AG09319 (cell line): ENCODE measurements around the gene CERS6.

Source experiments
- DNase-seq: peaks from one replicate; pipeline ENCODE4 v3.0.0-alpha.2; 2010; ENCODE audit warnings: low read depth; ENCODE audit errors: extremely low read depth
- CTCF ChIP-seq: IDR thresholded peaks from 2 replicates; pipeline ENCODE4 v1.5.1; 2011; ENCODE audit warnings: low read depth, mild to moderate bottlenecking, inconsistent platforms, low read length, moderate library complexity

CERS6 gene

GRCh38 chr2:168454737-168455644 lies 1.1 kb upstream of the CERS6 start:
- TF ChIP-seq CTCF, result no peak
- no peak for DNase-seq

GRCh38 chr2:168456521-168457189 lies 583 bp downstream of the CERS6 start:
- no peak for DNase-seq

GRCh38 chr2:168457190-168457895 lies 1.3 kb downstream of the CERS6 start:
- TF ChIP-seq CTCF, result no peak
- no peak for DNase-seq

More at GRCh38 chr2:168456521-168457189, 583 bp downstream of the CERS6 start:
- no peak for TF ChIP-seq CTCF

GRCh38 chr2:168458139-168458538 lies 2.1 kb downstream of the CERS6 start:
- no peak for TF ChIP-seq CTCF
- DNase-seq, result no peak

GRCh38 chr2:168459256-168459655 lies 3.2 kb downstream of the CERS6 start:
- no peak for TF ChIP-seq CTCF
- DNase-seq, result no peak

- no peak for TF ChIP-seq CTCF
- DNase-seq, result no peak
These were observed 4.5 kb downstream of the CERS6 start for GRCh38 chr2:168460571-168460970.
